Inferior parietal cortex (tissue), 1 donor: ENCODE measurements around the gene KDM4B.

Source experiments
- DNase-seq: peaks from one replicate; pipeline ENCODE4 v3.0.0-alpha.2; 2016; ENCODE audit errors: extremely low spot score

Gene KDM4B

GRCh38 chr19:5032101-5032967 lies 63.4 kb downstream of the KDM4B start:
- DNase-seq, result no peak

- no peak for DNase-seq
Measured at GRCh38 chr19:5035105-5035761, 66.3 kb downstream of the KDM4B start.

GRCh38 chr19:5035793-5036697 lies 67.1 kb downstream of the KDM4B start:
- DNase-seq, result peak; percentile 67

GRCh38 chr19:5036698-5037563 lies 68.0 kb downstream of the KDM4B start:
- DNase-seq, result peak; percentile 57

- no peak for DNase-seq
Measured at GRCh38 chr19:5037936-5038335, 69.0 kb downstream of the KDM4B start.

- no peak for DNase-seq
Measured at GRCh38 chr19:5038631-5039271, 69.8 kb downstream of the KDM4B start.

GRCh38 chr19:5039642-5040543 lies 71.0 kb downstream of the KDM4B start:
- no peak for DNase-seq

GRCh38 chr19:5040544-5041167 lies 71.7 kb downstream of the KDM4B start:
- DNase-seq, result no peak

- DNase-seq, result no peak
Measured at GRCh38 chr19:5041168-5041912, 72.4 kb downstream of the KDM4B start.

- no peak for DNase-seq
Measured at GRCh38 chr19:5041913-5042187, 72.9 kb downstream of the KDM4B start.

- DNase-seq, result no peak
Measured at GRCh38 chr19:5042556-5042955, 73.6 kb downstream of the KDM4B start.

GRCh38 chr19:5045029-5045428 lies 76.1 kb downstream of the KDM4B start:
- no peak for DNase-seq

- DNase-seq, result no peak
Measured at GRCh38 chr19:5045956-5046338, 77.0 kb downstream of the KDM4B start.

- no peak for DNase-seq
Measured at GRCh38 chr19:5046339-5047039, 77.6 kb downstream of the KDM4B start.

GRCh38 chr19:5047251-5047935 lies 78.5 kb downstream of the KDM4B start:
- DNase-seq, result no peak

GRCh38 chr19:5048091-5048726 lies 79.3 kb downstream of the KDM4B start:
- peak; percentile 73 for DNase-seq
